Stimulated activated CD4-positive, alpha-beta T cell treated with anti-CD3 and anti-CD28 coated beads, Interleukin-2, amount 100 ng/mL, for 24 hours (primary cell): ENCODE results near the gene UBB.

Experiments
- DNase-seq, 2 donors: peaks; one replicate each; pipeline ENCODE4 v3.0.0-alpha.2; 2020

The UBB gene

GRCh38 chr17:16419074-16419928 is 38.4 kb downstream of the UBB start:
- peak; percentile 68 to 72 for DNase-seq

DNA sequence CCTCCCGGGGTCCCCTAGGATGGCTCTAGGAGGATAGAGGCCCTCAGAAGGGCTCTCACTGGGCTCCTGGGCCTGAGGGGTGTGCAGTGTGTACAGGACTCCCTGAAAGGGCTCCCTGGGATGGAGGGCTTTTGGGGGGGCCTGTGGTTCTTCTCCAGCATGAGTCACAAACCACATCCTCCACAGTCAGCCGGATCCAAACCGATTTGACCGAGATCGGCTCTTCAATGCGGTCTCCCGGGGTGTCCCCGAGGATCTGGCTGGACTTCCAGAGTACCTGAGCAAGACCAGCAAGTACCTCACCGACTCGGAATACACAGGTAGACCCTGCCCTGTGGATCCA is 39.0 kb downstream of the UBB start:
- peak; percentile 56 to 60 for DNase-seq

- no peak for DNase-seq
These were observed 41.5 kb downstream of the UBB start for GRCh38 chr17:16422416-16422815.

DNA sequence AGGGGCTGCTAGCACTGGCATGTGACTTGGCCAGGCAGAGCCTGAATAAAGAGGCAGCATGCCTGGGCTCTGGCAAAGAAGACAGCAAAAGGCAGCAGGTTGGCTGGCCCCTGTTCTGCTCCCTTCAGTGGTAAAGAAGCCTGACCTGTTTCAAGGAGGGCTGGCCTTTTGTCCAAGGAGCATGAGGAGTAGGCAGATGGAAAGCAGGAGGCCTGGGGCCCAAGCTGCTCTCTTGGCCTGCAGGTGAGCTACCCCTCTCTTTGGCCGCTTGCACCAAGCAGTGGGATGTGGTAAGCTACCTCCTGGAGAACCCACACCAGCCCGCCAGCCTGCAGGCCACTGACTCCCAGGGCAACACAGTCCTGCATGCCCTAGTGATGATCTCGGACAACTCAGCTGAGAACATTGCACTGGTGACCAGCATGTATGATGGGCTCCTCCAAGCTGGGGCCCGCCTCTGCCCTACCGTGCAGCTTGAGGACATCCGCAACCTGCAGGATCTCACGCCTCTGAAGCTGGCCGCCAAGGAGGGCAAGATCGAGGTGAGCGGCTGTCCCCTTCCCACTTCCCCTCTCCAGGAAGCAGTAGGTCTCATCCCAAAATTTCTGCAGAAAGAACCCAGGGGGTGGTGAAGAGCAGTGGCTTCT is 42.5 kb downstream of the UBB start:
- no peak for DNase-seq

DNA sequence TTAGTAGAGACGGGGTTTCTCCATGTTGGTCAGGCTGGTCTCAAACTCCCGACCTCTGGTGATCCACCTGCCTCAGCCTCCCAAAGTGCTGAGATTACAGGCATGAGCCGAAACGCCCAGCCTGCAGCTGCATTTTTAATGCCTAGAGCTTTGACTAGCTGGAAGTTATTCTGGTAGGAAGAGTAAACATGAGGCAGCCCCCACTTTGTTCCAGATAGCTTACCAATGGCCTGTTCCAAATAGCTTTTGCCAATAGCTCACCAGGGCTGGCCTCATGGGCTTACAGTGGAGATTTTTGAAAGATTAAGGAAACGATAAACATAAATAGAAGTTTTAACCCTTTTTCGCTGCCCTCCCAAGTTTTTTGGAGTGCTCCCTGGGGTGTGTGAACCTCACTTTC is 44.3 kb downstream of the UBB start:
- DNase-seq, result no peak

DNA sequence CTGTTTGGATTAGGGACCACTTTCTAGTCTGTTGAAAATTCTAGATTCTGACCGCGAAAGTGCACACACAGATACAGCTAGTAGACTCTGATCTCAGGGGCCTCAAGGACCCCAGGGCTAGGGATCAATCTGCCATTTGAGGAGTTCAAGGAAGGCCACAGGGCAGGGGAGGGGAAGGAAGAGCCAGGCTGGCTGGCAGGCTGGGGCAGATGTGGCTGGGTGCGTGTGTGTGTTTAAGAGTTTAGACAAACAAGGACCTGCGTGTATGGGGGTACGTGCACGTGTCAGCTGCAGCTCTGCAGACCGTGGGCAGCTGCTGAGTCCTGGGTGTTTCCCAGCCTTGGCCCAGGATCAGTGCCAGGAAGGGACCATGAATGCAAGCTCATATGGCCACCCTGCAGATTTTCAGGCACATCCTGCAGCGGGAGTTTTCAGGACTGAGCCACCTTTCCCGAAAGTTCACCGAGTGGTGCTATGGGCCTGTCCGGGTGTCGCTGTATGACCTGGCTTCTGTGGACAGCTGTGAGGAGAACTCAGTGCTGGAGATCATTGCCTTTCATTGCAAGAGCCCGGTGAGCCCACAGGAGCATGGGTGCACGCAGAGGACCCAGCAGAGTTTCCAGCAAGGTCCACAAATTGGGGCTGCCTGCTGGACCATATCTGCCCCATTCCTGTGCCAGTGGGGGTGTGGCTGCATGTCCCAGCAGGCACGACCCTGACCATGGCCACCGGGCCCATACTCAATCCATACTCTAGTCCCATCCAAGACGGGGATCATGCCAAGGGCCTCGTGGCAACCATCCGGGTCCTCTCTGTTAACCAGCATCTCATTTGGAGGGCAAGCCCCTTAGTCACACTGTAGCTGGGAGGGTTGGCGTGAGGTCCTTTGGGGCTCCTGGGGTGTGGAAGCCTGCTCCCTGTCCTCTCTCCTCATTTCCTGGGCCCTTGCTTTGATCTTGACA is 45.1 kb downstream of the UBB start:
- DNase-seq, result no peak

DNA sequence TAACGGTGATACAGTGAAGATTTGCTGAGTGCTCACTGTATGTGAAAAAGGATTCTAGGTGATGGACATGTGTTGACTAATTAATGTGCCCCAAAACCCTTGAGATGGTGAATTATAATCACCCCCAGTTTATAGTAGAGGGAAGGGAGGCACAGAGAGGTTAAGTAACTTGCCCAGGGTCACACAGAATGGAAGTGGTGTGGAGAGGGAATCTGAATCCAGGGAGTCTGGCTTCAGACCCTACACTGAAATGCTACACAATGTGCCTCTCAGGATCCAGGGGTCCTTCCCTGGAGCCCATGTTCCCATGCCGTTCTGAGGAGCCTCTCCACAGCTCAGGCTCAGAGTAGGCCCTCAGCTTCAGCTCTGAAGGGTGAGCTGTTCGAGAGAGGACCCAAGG is 46.1 kb downstream of the UBB start:
- DNase-seq, result no peak

DNA sequence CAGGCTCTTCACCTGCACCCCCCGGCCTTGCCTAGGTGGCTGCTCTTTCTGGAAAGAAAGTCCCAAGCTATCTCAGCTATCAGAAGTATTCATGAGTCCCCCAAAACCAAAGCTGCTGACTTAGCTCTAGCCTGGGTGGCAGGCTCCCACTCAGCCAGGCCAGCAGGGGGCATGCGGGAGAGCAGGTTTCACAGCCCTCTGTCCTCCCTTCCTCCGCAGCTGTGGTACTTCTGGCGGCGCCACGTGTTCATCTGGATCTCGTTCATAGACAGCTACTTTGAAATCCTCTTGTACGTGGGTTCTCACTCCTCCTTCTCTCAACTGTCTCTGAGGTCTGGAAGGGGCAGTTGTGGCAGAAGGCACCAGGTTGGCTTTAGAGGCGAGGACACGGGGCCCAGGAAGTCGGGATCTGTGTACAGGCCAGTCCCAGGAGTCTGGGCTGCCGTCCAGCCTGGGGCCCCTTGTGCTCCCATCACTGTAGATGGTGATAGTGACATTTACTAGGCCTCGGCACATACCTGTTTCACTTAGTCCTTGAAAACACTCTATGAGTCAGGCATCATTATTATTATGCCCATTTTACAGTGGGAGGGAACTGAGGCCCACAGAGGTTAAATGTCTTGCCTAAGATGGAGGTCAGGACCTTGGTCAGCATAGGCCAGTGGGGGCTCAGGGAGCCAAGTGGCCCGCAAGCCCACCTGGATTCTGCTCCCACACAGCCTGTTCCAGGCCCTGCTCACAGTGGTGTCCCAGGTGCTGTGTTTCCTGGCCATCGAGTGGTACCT is 47.4 kb downstream of the UBB start:
- DNase-seq, result peak; percentile 67 to 73

GRCh38 chr17:16429083-16429482 is 48.2 kb downstream of the UBB start:
- no peak for DNase-seq

DNA sequence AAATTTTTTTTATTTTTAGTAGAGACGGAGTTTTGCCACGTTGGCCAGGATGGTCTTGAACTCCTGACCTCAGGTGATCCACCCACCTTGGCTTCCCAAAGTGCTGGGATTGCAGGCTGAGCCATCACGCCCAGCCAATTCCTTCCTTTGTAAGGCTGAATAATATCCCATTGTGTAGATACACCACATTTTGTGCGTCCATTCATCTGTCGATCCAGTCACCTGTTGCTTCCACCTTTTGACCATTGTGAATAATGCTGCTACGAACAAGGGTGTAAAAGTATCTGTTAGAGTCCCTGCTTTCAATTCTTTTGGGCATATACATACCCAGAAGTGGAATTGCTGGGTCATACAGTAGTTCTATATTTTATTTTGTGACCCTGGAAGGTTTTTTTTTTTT is 49.8 kb downstream of the UBB start:
- DNase-seq, result no peak

DNA sequence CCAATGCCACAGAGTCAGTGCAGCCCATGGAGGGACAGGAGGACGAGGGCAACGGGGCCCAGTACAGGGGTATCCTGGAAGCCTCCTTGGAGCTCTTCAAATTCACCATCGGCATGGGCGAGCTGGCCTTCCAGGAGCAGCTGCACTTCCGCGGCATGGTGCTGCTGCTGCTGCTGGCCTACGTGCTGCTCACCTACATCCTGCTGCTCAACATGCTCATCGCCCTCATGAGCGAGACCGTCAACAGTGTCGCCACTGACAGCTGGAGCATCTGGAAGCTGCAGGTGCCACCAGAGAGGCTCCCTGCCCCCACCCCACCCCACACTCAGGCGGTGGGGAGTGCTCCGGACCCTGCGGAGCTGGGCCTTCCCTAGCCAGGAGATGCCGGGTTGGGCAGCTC is 51.1 kb downstream of the UBB start:
- no peak for DNase-seq
